ENCODE results near the gene DLX6. TPM values are rescaled to one million over a fixed set of nuclear protein-coding genes. Genes with fewer than 3 reads are reported as not detected.
A peak's percentile ranks its signal among the peaks of the same experiment; 100 is the strongest.

Gene DLX6
- total and polyA plus RNA-seq, 2 of the 8 experiments (the other 6 are each of a cell fraction or from before 2014, with no cell fraction given): not detected

GRCh38 chr7:97018126-97018601, 12.8 kb downstream of the DLX6 start:
- DNase-seq (ENCODE audit: low read depth in 1 of 2, low spot score in 2 of 2): peak in 1 of 2 experiments; percentile 59
- Histone ChIP-seq H2BK5ac (ENCODE audit: low read depth, low read length) (no peak overlapping the region), H3K4me3 (ENCODE audit: extremely low read depth in 1 of 4, insufficient read depth in 2 of 4, low read depth in 3 of 4, low read length in 4 of 4) (peak overlapping the region in 1 of 4 experiments; percentile 34; a peak in 1 of 8 replicates), H4K20me1 (replicated peaks in 1 of 2; ENCODE audit: control insufficient read depth in 1 of 2, insufficient read depth in 2 of 2, low read length in 2 of 2) (peaks cover 27 to 33% of the 10 kb centered on the region in 2 experiments), H3K56ac (replicated peaks; ENCODE audit: insufficient read length, low read depth, low read length) (no peak overlapping the region), H3K4me2 (ENCODE audit: insufficient read depth in 1 of 2, low read depth in 2 of 2, low read length in 2 of 2) (peak overlapping the region; percentile 53 to 79), H4K8ac (ENCODE audit: extremely low read depth, insufficient read depth, low read length) (no peak overlapping the region; the same call in 1 of the 2 replicates), H3K18ac (ENCODE audit: extremely low read depth, low read length) (no peak overlapping the region), H3K27me3 (replicated peaks in 1 of 4; ENCODE audit: control insufficient read depth in 3 of 4, extremely low read depth in 1 of 4, insufficient read depth in 3 of 4, low read length in 3 of 4) (peaks cover 96 to 100% (median 100%) of the 10 kb centered on the region in 4 experiments), H3K4me1 (replicated peaks in 1 of 4; ENCODE audit: control insufficient read depth in 3 of 4, insufficient read depth in 4 of 4, low read length in 3 of 4) (peaks cover 6 to 30% (median 22%) of the 10 kb centered on the region in 4 experiments), H3K9ac (replicated peaks in 1 of 4; ENCODE audit: extremely low read depth in 1 of 4, low read depth in 3 of 4, low read length in 3 of 4) (no peak overlapping the region), H2AK5ac (ENCODE audit: low read depth, low read length) (no peak overlapping the region), H2BK20ac (ENCODE audit: low read length) (no peak overlapping the region), H3K9me3 (ENCODE audit: insufficient read depth in 2 of 2, low read depth in 1 of 2, low read length in 1 of 2) (no peaks in the 10 kb centered on the region), H3K4ac (replicated peaks; ENCODE audit: insufficient read length, low read depth, low read length) (no peak overlapping the region), H3K79me1 (ENCODE audit: low read depth, low read length) (no peaks in the 10 kb centered on the region), H4K5ac (ENCODE audit: insufficient read length, low read depth, low read length) (no peak overlapping the region), H3K14ac (ENCODE audit: insufficient read length) (no peak overlapping the region), H2AFZ (ENCODE audit: low read length) (no peak overlapping the region), H3K23ac (ENCODE audit: insufficient read length) (no peak overlapping the region), H2BK120ac (replicated peaks; ENCODE audit: low read depth, low read length) (no peak overlapping the region), H3K27ac (ENCODE audit: low read depth, low read length) (no peak overlapping the region), H3K36me3 (ENCODE audit: control insufficient read depth in 2 of 4, insufficient read depth in 4 of 4, low read length in 3 of 4) (no peaks in the 10 kb centered on the region; a peak in 1 of 8 replicates), H3K79me2 (ENCODE audit: control insufficient read depth in 1 of 2, insufficient read depth in 2 of 2, low read length in 2 of 2) (no peaks in the 10 kb centered on the region), H4K91ac (replicated peaks; ENCODE audit: insufficient read length, low read length) (no peak overlapping the region), H3K23me2 (ENCODE audit: low read depth, low read length) (peaks cover 4% of the 10 kb centered on the region; the same call in 1 of the 2 replicates), H2BK12ac (ENCODE audit: low read depth, low read length) (0 out of 2 replicates have a peak overlapping the region, but pooled peaks have one; percentile 39), H2BK15ac (ENCODE audit: low read length) (no peak overlapping the region)
- 4% methylated on average over 22 of the region's 22 CpGs; no CpG with 5 or more reads in 1 of the 2 experiments for WGBS, 2 experiments (ENCODE audit: extremely low coverage in 1 of 2, insufficient coverage in 1 of 2, insufficient read length in 1 of 2, insufficient replicate concordance in 2 of 2, low coverage in 1 of 2, low lambda C conversion rate in 2 of 2, missing lambda C conversion rate in 1 of 2)
- FAIRE-seq: no peak
- CTCF ChIA-PET (ENCODE audit: partially characterized antibody): interaction anchor here (5.4 to 10.2 kb wide), 3 partner anchors 8 to 20 kb away, joined by 71 to 150 read pairs (median 85); partner anchors contain the start of genes DLX5 and DLX6
- POLR2A ChIA-PET (ENCODE audit: partially characterized antibody): interaction anchor here (0.6 to 2.3 kb wide), 3 partner anchors 11 to 15 kb away, joined by 4 to 10 read pairs (median 4); no protein-coding TSS in a partner anchor
- TF ChIP-seq MAFK (IDR thresholded peaks at IDR 0.05; ENCODE audit: low read depth, low read length) (no peak), TCF12 (IDR thresholded peaks at IDR 0.05; ENCODE audit: low read depth, low read length) (no peak), MAX (IDR thresholded peaks at IDR 0.05) (no peak), ATF3 (IDR thresholded peaks at IDR 0.05; ENCODE audit: insufficient read depth, low read depth, low read length) (no peak), TEAD4 (IDR thresholded peaks at IDR 0.05; ENCODE audit: low read depth, low read length) (no peak), NANOG (IDR thresholded peaks at IDR 0.05; ENCODE audit: insufficient read depth, low read depth, low read length, poor library complexity, severe bottlenecking) (no peak), E2F6 (IDR thresholded peaks at IDR 0.05) (no peak), ASH2L (IDR thresholded peaks at IDR 0.05; ENCODE audit: low read length) (no peak), CTCF (IDR thresholded peaks at IDR 0.05; ENCODE audit: control extremely low read depth in 1 of 3, insufficient read depth in 1 of 3, low read depth in 1 of 3, low read length in 3 of 3) (no peak)
